Activated T-cell treated with anti-CD3 and anti-CD28 coated beads for 1 hour (primary cell): ENCODE results near the gene SENP2.
"Not testable (repeated sequence)": the region's sequence is repeated elsewhere in the genome, so short reads cannot be mapped to it uniquely, and the experiment has no call there.

ENCODE experiments used
- DNase-seq: peaks from one replicate; pipeline ENCODE4 v3.0.0-alpha.2; 2020; ENCODE audit warnings: low read depth

SENP2 gene

GRCh38 chr3:185586686-185587039, 568 bp downstream of the SENP2 start:
- DNase-seq, result no peak

GRCh38 chr3:185594073-185594472, 8.0 kb downstream of the SENP2 start:
- no peak for DNase-seq

GRCh38 chr3:185595526-185595925, 9.4 kb downstream of the SENP2 start:
- DNase-seq, result no peak

- DNase-seq, result no peak
Measured at GRCh38 chr3:185605566-185605965, 19.5 kb downstream of the SENP2 start.

GRCh38 chr3:185606196-185606595, 20.1 kb downstream of the SENP2 start:
- no peak for DNase-seq

GRCh38 chr3:185613016-185613415, 26.9 kb downstream of the SENP2 start:
- no peak for DNase-seq

- DNase-seq, result no peak
Measured at GRCh38 chr3:185623939-185624665, 38.0 kb downstream of the SENP2 start.

- DNase-seq, result no peak
Measured at GRCh38 chr3:185625784-185626183, 39.7 kb downstream of the SENP2 start.

- no peak for DNase-seq
Measured at GRCh38 chr3:185629554-185630181, 43.6 kb downstream of the SENP2 start.

GRCh38 chr3:185630182-185630622, 44.1 kb downstream of the SENP2 start:
- DNase-seq, result no peak

GRCh38 chr3:185631108-185631507, 45.0 kb downstream of the SENP2 start:
- no peak for DNase-seq

- no peak for DNase-seq
Measured at GRCh38 chr3:185631508-185632206, 45.6 kb downstream of the SENP2 start.

- DNase-seq, result no peak
Measured at GRCh38 chr3:185632996-185633395, 46.9 kb downstream of the SENP2 start.

- DNase-seq, result no peak
Measured at GRCh38 chr3:185637388-185637787, 51.3 kb downstream of the SENP2 start.

- not testable (repeated sequence) for DNase-seq
Measured at GRCh38 chr3:185638651-185639050, 52.6 kb downstream of the SENP2 start.

- DNase-seq, result no peak
Measured at GRCh38 chr3:185639632-185640206, 53.6 kb downstream of the SENP2 start.

GRCh38 chr3:185640308-185640707, 54.2 kb downstream of the SENP2 start:
- no peak for DNase-seq

- DNase-seq, result not testable (repeated sequence)
Measured at GRCh38 chr3:185645191-185645590, 59.1 kb downstream of the SENP2 start.

- DNase-seq, result no peak
Measured at GRCh38 chr3:185645596-185646381, 59.7 kb downstream of the SENP2 start.

GRCh38 chr3:185646382-185647133, 60.5 kb downstream of the SENP2 start:
- DNase-seq, result no peak
